ENCODE measurements around the gene TMEM221.

DNA sequence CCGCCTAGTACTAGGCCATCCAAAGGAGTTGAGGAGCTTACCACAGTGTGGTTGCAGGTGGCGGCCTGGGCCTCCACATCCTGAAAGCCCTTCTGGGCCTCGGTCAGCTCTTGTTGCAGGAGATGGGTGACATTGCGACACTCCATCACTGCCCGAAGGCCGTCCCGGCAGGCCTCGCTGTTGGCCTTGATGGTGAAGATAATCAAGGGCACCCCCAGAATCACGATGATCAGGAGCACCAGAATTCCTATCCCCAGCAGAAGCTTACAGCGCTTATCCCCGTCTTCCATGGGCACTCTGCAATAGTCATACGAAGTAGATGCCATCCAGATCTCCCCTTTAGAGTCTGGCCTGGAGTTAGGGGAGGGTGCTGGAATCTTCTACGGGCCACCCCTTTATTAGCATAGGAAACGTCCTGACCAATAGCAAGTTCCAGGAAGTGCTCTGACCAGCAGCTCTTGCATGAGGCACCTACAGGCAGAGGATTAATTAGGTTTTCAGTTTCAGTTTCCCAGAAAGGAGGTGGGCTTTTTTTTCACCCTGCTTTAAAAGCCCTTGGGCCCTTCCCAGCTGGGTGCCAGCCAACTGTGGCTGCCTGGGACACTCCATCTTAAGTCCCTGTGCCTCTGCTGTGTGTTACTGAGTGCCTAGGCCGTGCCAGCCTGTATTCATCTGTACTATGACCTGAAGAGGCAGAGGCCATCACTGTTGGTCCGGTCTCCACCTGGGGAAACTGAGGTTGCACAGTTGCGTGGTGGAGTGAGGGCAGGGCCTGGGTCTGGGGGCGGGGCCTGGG, 43.0 kb downstream of the TMEM221 start, which contains the start of gene BST2:
- TF ChIP-seq, protein P1, sequence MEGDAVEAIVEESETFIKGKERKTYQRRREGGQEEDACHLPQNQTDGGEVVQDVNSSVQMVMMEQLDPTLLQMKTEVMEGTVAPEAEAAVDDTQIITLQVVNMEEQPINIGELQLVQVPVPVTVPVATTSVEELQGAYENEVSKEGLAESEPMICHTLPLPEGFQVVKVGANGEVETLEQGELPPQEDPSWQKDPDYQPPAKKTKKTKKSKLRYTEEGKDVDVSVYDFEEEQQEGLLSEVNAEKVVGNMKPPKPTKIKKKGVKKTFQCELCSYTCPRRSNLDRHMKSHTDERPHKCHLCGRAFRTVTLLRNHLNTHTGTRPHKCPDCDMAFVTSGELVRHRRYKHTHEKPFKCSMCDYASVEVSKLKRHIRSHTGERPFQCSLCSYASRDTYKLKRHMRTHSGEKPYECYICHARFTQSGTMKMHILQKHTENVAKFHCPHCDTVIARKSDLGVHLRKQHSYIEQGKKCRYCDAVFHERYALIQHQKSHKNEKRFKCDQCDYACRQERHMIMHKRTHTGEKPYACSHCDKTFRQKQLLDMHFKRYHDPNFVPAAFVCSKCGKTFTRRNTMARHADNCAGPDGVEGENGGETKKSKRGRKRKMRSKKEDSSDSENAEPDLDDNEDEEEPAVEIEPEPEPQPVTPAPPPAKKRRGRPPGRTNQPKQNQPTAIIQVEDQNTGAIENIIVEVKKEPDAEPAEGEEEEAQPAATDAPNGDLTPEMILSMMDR (IDR thresholded peaks at IDR 0.05; ENCODE audit: poor library complexity): no peak
- no peak for TF ChIP-seq EZH2 (IDR thresholded peaks at IDR 0.05; ENCODE audit: borderline replicate concordance)
- no peak for TF ChIP-seq EZH2phosphoT487 (IDR thresholded peaks at IDR 0.05; ENCODE audit: low read depth, severe bottlenecking, unreplicated experiment)
